Right atrium auricular region (tissue), 2 donors: ENCODE measurements around the gene NPIPB9. TPM values are rescaled to one million over a fixed set of nuclear protein-coding genes. Genes with fewer than 3 reads are reported as not detected.
A peak's percentile ranks its signal among the peaks of the same experiment; 100 is the strongest.
"Not testable (repeated sequence)": the region's sequence is repeated elsewhere in the genome, so short reads cannot be mapped to it uniquely, and the experiment has no call there.

Experiments used
- DNase-seq: peaks from one replicate; pipeline ENCODE4 v3.0.0-alpha.2; 2019; ENCODE audit warnings: low spot score
- H3K27ac ChIP-seq, 2 donors: fragments of 200-600 bp; sonication (generic); 1 replicate in 1 of 2; 2 replicates in 1 of 2; pipeline ENCODE4 v1.5.1; 2016 to 2019
- H3K27me3 ChIP-seq, 2 donors: fragments of 200-600 bp; sonication (generic); one replicate each; pipeline versions ENCODE4 v1.5.1 to v1.6.0; 2017 to 2019
- H3K36me3 ChIP-seq: fragments of 200-600 bp; sonication (generic); one replicate; pipeline ENCODE4 v1.5.1; 2016
- H3K4me1 ChIP-seq, 2 donors: fragments of 200-600 bp; sonication (generic); one replicate each; pipeline versions ENCODE4 v1.5.1 to v1.6.0; 2017 to 2019
- H3K4me3 ChIP-seq, 2 donors: fragments of 200-600 bp; sonication (generic); 1 replicate in 1 of 2; 2 replicates in 1 of 2; pipeline ENCODE4 v1.5.1; 2017 to 2019; ENCODE audit warnings: mild to moderate bottlenecking in 1 of 2, moderate library complexity in 1 of 2
- H3K9me3 ChIP-seq, 2 donors: fragments of 200-600 bp; sonication (generic); one replicate each; pipeline ENCODE4 v1.5.1; 2019
- total RNA-seq, 2 donors: library from RNA; depleted of rRNA; stranded (reverse); fragments of >200 nt; gene quantifications; one replicate each; pipeline ENCODE4 v1.1.0, GENCODE V29; 2016
- TF ChIP-seq, protein P1 (sequence below), 2 donors: fragments of 200-600 bp; sonication (generic); IDR thresholded peaks; one replicate each; pipeline ENCODE4 v1.5.1; 2019; ENCODE audit warnings: antibody characterized with exemption in 2 of 2

Gene NPIPB9
- total RNA-seq, 2 donors from 2014 or later = 0.70 TPM; not detected in 1

DNA sequence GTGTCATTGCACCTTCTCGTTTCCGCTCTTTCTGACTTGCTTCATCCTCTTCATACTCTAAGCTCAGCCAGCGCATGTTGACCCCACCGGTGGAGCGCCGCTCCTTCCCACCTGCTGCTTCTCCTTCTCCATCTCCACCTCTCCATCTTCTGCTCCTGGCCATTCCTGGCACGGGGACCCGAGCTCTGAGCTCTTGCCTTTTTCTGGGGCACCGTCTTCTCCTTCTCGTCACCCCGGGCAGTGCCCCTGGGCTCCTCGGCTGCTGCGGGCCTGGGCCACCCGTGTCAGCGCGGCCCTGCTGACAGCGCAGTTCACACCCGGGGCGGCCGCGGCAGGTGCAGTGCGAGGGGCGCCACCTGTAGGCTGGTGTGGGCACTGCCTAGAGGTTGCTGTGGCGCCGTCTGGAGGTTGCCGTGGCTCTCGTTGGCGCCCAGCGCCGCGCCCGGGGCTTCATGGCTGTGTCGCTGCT lies 1.6 kb upstream of the NPIPB9 start:
- H3K27me3 ChIP-seq, H3K36me3 ChIP-seq, H3K27ac ChIP-seq, DNase-seq, H3K9me3 ChIP-seq, H3K4me1 ChIP-seq: not testable (repeated sequence)
- TF ChIP-seq, protein P1, sequence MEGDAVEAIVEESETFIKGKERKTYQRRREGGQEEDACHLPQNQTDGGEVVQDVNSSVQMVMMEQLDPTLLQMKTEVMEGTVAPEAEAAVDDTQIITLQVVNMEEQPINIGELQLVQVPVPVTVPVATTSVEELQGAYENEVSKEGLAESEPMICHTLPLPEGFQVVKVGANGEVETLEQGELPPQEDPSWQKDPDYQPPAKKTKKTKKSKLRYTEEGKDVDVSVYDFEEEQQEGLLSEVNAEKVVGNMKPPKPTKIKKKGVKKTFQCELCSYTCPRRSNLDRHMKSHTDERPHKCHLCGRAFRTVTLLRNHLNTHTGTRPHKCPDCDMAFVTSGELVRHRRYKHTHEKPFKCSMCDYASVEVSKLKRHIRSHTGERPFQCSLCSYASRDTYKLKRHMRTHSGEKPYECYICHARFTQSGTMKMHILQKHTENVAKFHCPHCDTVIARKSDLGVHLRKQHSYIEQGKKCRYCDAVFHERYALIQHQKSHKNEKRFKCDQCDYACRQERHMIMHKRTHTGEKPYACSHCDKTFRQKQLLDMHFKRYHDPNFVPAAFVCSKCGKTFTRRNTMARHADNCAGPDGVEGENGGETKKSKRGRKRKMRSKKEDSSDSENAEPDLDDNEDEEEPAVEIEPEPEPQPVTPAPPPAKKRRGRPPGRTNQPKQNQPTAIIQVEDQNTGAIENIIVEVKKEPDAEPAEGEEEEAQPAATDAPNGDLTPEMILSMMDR (IDR thresholded peaks at IDR 0.05) = peak in 1 of 2 donors; percentile 39
- peak overlapping the region in 1 of 2 donors; percentile 35 for H3K4me3 ChIP-seq

DNA sequence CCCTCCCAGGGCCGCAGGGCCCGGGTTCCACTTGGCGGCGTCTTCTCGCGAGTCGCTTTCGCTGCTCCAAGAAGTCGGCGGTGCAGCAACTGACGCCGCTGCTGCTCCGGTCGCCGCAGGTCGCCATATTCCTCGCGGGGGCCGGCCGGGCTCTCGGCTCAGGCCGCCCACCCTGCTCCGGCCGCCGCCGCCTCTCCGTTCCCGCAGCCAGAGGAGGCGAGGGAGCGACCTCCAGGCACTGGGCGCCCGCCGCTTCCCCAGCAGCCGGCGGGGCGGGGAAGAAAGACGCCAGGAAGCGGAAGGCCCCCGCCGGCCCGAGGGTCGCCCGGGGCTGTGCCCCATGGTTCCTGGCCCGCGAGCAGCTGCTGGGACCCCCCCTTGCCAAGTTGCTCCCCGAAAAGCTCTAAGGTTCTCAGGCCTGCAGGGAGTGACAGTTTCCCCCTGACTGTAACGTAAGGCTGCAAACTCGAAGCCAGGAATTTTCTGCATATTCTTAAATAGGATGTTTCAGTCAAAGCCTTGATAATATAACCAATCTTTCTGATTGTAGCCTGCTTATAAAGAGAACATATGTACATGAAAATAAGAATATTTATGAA lies 1.0 kb upstream of the NPIPB9 start:
- H3K4me3 ChIP-seq = not testable (repeated sequence)

DNA sequence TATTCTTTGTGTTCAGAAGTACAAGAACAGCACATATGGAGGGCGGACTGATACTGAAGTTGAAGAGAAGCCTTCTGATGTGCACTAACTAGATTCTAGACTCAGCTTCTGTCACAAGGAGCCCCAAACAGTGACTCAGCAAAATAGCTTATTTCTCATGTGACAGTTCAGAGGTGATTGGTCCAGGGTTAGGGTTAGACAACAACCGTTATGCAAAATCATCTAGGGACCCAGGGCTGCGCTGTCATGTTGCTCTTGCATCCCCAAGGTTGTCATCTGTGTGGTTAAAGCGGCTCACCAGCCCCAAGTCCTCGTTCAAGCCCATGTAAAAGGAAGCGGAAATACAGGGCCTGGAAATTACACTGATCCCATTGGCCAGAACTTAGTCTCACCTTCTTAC lies 30.1 kb downstream of the NPIPB9 start:
- not testable (repeated sequence) for H3K4me3 ChIP-seq, H3K4me1 ChIP-seq, H3K9me3 ChIP-seq, DNase-seq, H3K27me3 ChIP-seq, H3K27ac ChIP-seq, H3K36me3 ChIP-seq

More for the DNA sequence above, 1.0 kb upstream of the NPIPB9 start:
- H3K36me3 ChIP-seq, H3K27me3 ChIP-seq, H3K9me3 ChIP-seq, H3K4me1 ChIP-seq, H3K27ac ChIP-seq, DNase-seq: not testable (repeated sequence)

DNA sequence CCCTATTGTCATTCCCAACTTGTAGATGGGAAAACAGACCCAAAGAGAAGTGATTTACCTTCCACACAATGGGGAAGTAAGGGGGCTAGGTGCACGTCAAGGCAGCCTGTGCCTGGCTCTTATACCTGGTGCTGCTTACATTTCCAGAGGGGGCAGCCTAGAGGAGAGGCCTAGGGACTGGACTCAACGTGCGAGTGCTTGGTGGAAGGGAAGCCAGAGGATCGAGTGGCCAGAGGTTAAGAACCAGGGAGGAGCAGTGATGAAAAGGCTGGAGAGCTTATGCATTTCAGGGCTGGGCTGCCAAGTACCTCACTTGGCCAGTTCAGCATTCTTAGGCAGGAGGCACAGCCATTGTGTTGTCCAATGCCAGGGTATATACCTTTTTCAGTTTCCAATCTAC lies 30.8 kb downstream of the NPIPB9 start:
- not testable (repeated sequence) for H3K27ac ChIP-seq, H3K4me3 ChIP-seq, H3K9me3 ChIP-seq, H3K36me3 ChIP-seq, H3K27me3 ChIP-seq, DNase-seq, H3K4me1 ChIP-seq

DNA sequence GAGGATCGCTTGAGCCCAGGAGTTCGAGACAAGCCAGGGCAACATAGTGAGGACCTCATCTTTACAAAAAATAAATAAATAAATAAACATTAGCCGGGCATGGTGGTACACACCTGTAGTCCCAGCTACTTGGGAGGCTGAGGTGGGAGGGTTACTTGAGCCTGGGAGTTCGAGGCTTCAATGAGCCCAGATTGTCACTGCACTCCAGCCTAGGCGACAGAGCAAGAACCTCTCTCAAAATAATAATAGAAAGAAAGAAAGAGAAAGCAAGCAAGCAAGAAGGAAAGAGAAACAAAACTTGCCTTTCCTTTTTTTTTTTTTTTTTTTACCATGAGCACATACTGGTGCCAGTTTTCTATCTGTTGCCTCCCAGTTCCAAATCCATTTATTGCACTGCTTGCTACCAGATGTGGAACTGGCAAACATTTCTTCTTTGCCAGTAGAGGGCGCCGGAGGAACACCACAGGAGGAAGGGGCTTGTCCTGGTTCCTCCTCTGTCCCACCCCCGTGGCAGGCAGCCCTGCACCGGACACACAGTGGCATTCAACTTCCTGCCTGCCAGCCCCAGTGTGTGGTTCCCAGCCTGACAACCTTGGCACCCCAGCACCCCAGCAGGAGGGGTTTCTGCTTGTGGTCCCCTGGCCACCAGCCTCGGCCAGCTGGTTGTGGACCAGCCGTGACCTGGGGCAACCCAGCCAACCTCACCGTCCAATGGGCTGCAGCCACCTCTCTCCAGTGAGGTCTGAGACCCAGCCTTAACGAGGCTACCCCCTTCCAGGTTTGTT lies 50.8 kb downstream of the NPIPB9 start:
- not testable (repeated sequence) for H3K27ac ChIP-seq, H3K36me3 ChIP-seq, H3K4me1 ChIP-seq, H3K9me3 ChIP-seq, H3K27me3 ChIP-seq
- peak overlapping the region in 1 of 2 donors; percentile 26 for H3K4me3 ChIP-seq
- TF ChIP-seq, protein P1 (IDR thresholded peaks at IDR 0.05) = peak in 1 of 2 donors; percentile 50
- peak; percentile 57 for DNase-seq

DNA sequence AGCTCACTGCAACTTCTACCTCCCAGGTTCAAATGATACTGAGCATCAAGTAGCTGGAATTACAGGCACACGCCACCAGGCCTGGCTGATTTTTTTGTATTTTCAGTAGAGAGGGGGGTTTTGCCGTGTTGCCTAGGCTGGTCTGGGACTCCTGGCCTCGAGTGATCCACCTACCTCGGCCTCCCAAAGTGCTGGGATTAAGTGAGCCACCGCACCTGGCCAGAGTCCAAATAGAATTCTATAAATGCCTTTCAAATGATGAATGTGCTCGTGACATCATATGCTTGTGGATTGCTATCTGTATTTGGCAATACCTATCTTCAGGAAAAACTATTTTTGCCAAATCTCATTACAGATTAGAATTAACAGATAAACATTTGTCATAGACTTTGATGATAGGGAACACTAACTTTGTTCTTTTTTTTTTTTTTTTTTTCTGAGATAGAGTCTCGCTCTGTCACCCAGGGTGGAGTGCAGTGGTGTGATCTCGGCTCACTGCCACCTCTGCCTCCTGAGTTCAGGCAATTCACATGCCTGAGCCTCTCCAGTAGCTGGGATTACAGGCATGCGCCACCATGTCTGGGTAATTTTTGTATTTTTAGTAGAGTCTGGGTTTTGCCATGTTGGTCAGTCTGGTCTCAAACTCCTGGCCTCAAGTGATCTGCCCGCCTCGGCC lies 56.0 kb downstream of the NPIPB9 start:
- not testable (repeated sequence) for DNase-seq, H3K4me1 ChIP-seq, H3K27ac ChIP-seq, H3K27me3 ChIP-seq, H3K4me3 ChIP-seq, H3K9me3 ChIP-seq, H3K36me3 ChIP-seq

DNA sequence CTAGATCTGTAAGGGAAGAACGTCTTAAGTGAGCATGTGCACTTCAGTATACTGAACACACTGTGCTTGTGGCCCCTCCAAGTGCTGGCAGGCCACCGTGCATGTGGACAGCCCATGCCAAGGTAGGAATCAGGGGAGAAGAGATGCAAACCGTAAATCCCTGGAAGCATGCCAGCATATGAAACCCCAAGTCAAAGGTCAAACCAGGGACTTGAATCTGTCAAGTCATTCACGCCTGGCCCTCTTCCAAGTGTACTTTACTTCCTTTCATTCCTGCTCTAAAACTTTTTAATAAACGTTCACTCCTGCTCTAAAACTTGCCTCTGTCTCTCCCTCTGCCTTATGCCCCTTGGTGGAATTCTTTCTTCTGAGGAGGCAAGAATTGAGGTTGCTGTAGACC lies 68.4 kb downstream of the NPIPB9 start:
- peaks cover 0 to 15% of the 10 kb centered on the region in 2 donors for H3K4me1 ChIP-seq
- no peaks in the 10 kb centered on the region for H3K36me3 ChIP-seq
- no peak overlapping the region for H3K4me3 ChIP-seq
- no peaks in the 10 kb centered on the region for H3K9me3 ChIP-seq
- H3K27ac ChIP-seq = no peak overlapping the region
- DNase-seq = no peak
- TF ChIP-seq, protein P1 (IDR thresholded peaks at IDR 0.05) = no peak
- no peaks in the 10 kb centered on the region for H3K27me3 ChIP-seq

DNA sequence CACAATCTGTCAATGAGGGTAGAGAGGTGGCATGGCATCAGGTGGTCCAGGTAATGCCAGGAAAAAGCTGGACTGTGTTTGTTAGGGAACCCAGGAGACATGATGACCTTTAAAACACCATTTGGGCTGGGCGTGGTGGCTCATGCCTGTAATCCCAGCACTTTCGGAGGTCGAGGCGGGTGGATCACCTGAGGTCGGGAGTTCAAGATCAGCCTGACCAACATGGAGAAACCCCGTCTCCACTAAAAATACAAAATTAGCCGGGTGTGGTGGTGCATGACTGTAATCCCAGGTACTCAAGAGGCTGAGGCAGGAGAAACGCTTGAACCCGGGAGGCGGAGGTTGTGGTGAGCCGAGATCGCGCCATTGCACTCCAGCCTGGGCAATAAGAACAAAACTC lies 69.0 kb downstream of the NPIPB9 start:
- not testable (repeated sequence) for H3K4me3 ChIP-seq, H3K27ac ChIP-seq, DNase-seq, H3K9me3 ChIP-seq, H3K27me3 ChIP-seq, H3K36me3 ChIP-seq
- peaks cover 0 to 21% of the 10 kb centered on the region in 2 donors for H3K4me1 ChIP-seq
